GM21576 (cell line): ENCODE measurements around the gene PLEKHA8.

Experiments
- ATAC-seq: cut with Tn5 transposase; IDR thresholded peaks from one replicate; pipeline ENCODE4 v1.9.1; 2021; ENCODE audit warnings: mild to moderate bottlenecking, moderate library complexity; ENCODE audit not compliant: unreplicated experiment

Gene PLEKHA8

GRCh38 chr7:30143748-30144251, 115.6 kb downstream of the PLEKHA8 start:
- no peak for ATAC-seq

- no peak for ATAC-seq
Measured at GRCh38 chr7:30144657-30145306, 116.6 kb downstream of the PLEKHA8 start.

- no peak for ATAC-seq
Measured at GRCh38 chr7:30145426-30145970, 117.3 kb downstream of the PLEKHA8 start.

GRCh38 chr7:30146127-30146612, 118.0 kb downstream of the PLEKHA8 start:
- no peak for ATAC-seq

- no peak for ATAC-seq
Measured at GRCh38 chr7:30147223-30147622, 119.0 kb downstream of the PLEKHA8 start.

- ATAC-seq = no peak
Measured at GRCh38 chr7:30147785-30148184, 119.6 kb downstream of the PLEKHA8 start.

GRCh38 chr7:30148426-30148825, 120.2 kb downstream of the PLEKHA8 start:
- no peak for ATAC-seq

- no peak for ATAC-seq
Measured at GRCh38 chr7:30148951-30149459, 120.8 kb downstream of the PLEKHA8 start.

- ATAC-seq = no peak
Measured at GRCh38 chr7:30149640-30150272, 121.5 kb downstream of the PLEKHA8 start.

- ATAC-seq = no peak
Measured at GRCh38 chr7:30150711-30151110, 122.5 kb downstream of the PLEKHA8 start.

GRCh38 chr7:30154111-30154587, 125.9 kb downstream of the PLEKHA8 start:
- ATAC-seq = no peak

- ATAC-seq = no peak
Measured at GRCh38 chr7:30155481-30155880, 127.3 kb downstream of the PLEKHA8 start.

GRCh38 chr7:30157204-30157603, 129.0 kb downstream of the PLEKHA8 start:
- no peak for ATAC-seq

- no peak for ATAC-seq
Measured at GRCh38 chr7:30159163-30159562, 131.0 kb downstream of the PLEKHA8 start.

- ATAC-seq = no peak
Measured at GRCh38 chr7:30159698-30160143, 131.5 kb downstream of the PLEKHA8 start.

- ATAC-seq = no peak
Measured at GRCh38 chr7:30160329-30160728, 132.1 kb downstream of the PLEKHA8 start.

GRCh38 chr7:30162133-30162532, 133.9 kb downstream of the PLEKHA8 start:
- no peak for ATAC-seq

GRCh38 chr7:30162622-30163124, 134.5 kb downstream of the PLEKHA8 start:
- ATAC-seq = no peak

- no peak for ATAC-seq
Measured at GRCh38 chr7:30163231-30163894, 135.2 kb downstream of the PLEKHA8 start.

GRCh38 chr7:30164567-30164966, 136.4 kb downstream of the PLEKHA8 start:
- no peak for ATAC-seq

- no peak for ATAC-seq
Measured at GRCh38 chr7:30165590-30165989, 137.4 kb downstream of the PLEKHA8 start.
